GM12878 (cell line): ENCODE data around the gene SRSF11. TPM values are rescaled to one million over a fixed set of nuclear protein-coding genes. Genes with fewer than 3 reads are reported as not detected.

Experiments used
- CEBPB ChIP-seq, 2 experiments: fragments of 150-350 bp in 1 of 2; IDR thresholded peaks; 2 replicates each; pipeline ENCODE4 v1.6.1; 2012 to 2014; ENCODE audit warnings: low read depth in 2 of 2, low read length in 2 of 2, borderline replicate concordance in 1 of 2, inconsistent platforms in 1 of 2
- RBBP5 ChIP-seq: fragments of 200-600 bp; sonication (generic); conservative IDR thresholded peaks from 2 replicates; pipeline ENCODE4 v1.6.1; 2016
- SMAD1 ChIP-seq: fragments of 450-650 bp; IDR thresholded peaks from 2 replicates; pipeline ENCODE4 v1.6.1; 2018; ENCODE audit warnings: mild to moderate bottlenecking, low read depth; ENCODE audit not compliant: partially characterized antibody
- ZNF24 ChIP-seq: fragments of 450-650 bp; IDR thresholded peaks from 2 replicates; pipeline ENCODE4 v1.6.1; 2017; ENCODE audit warnings: antibody characterized with exemption, mild to moderate bottlenecking
- polyA plus RNA-seq, 11 experiments: library from polyadenylated mRNA; depleted of rRNA in 4 of 11; unstranded in 6 of 11; stranded (reverse) in 5 of 11; fragments of >200 nt; fragmentation: Nextera tagmentation in 4 of 11; fragmentation: Illumina TruSeq in 1 of 11; extraction: Ambion mirVana in 4 of 11; extraction: Trizol in 1 of 11; gene quantifications; 1 replicate in 1 of 11; 2 replicates in 10 of 11; pipeline versions ENCODE4 v1.2.1 to v1.2.3, GENCODE V29; 2011 to 2016; ENCODE audit warnings: inconsistent platforms in 2 of 11, missing spikeins in 2 of 11, low read depth in 1 of 11
- total RNA-seq, 4 experiments: library from RNA; depleted of rRNA in 3 of 4; stranded (reverse); fragments of >200 nt in 3 of 4; fragmentation: Illumina TruSeq in 1 of 4; extraction: Trizol in 1 of 4; gene quantifications; 2 replicates each; pipeline versions ENCODE4 v1.2.1 to v1.2.3, GENCODE V29; 2013 to 2021
- TF ChIP-seq, protein P1 (sequence below): fragments of 150-350 bp; IDR thresholded peaks from 2 replicates; pipeline ENCODE4 v1.6.1; 2014; ENCODE audit warnings: mild to moderate bottlenecking, low read depth, low read length
- TF ChIP-seq, protein P2 (sequence below): fragments of 450-650 bp; IDR thresholded peaks from 2 replicates; pipeline ENCODE4 v1.6.1; 2018; ENCODE audit warnings: mild to moderate bottlenecking, low read depth, moderate library complexity; ENCODE audit not compliant: partially characterized antibody
- TF ChIP-seq, protein P3 (sequence below): fragments of 450-650 bp; IDR thresholded peaks from 2 replicates; pipeline ENCODE4 v1.6.1; 2017; ENCODE audit warnings: mild to moderate bottlenecking, moderate library complexity
- TF ChIP-seq, protein P4 (sequence below): fragments of 450-650 bp; IDR thresholded peaks from 2 replicates; pipeline ENCODE4 v1.6.1; 2017; ENCODE audit warnings: antibody characterized with exemption, mild to moderate bottlenecking, moderate library complexity
- TF ChIP-seq, protein P5 (sequence below): IDR thresholded peaks from 2 replicates; pipeline ENCODE4 v1.6.1; 2011; ENCODE audit warnings: mild to moderate bottlenecking, low read depth, low read length, moderate library complexity; ENCODE audit not compliant: insufficient replicate concordance

The SRSF11 gene
- total and polyA plus RNA-seq, 10 of the 15 experiments (the other 5 are each of a cell fraction or from before 2014, with no cell fraction given): 83.0 to 424 (median 207) TPM

DNA sequence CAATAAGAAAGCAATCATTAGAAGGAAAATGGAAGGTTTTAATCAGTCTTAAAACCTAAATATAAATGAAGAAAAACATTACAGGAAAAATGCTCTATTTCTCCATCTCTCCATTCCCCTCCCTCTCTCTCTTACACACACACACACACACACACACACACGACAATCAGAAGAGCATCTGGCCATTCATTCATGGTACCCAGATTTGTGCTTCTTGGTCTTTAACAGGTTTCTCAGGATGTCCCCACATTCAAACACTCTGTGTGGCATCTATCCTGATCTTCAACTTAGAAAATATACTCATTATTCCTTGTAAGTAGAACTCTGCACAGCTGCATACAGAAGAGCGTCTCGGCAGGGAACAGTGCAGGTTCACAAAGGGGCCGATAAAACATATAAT lies 16.6 kb upstream of the SRSF11 start (continued):
- TF ChIP-seq, protein P1, sequence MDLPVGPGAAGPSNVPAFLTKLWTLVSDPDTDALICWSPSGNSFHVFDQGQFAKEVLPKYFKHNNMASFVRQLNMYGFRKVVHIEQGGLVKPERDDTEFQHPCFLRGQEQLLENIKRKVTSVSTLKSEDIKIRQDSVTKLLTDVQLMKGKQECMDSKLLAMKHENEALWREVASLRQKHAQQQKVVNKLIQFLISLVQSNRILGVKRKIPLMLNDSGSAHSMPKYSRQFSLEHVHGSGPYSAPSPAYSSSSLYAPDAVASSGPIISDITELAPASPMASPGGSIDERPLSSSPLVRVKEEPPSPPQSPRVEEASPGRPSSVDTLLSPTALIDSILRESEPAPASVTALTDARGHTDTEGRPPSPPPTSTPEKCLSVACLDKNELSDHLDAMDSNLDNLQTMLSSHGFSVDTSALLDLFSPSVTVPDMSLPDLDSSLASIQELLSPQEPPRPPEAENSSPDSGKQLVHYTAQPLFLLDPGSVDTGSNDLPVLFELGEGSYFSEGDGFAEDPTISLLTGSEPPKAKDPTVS: no peak
- TF ChIP-seq, protein P2, sequence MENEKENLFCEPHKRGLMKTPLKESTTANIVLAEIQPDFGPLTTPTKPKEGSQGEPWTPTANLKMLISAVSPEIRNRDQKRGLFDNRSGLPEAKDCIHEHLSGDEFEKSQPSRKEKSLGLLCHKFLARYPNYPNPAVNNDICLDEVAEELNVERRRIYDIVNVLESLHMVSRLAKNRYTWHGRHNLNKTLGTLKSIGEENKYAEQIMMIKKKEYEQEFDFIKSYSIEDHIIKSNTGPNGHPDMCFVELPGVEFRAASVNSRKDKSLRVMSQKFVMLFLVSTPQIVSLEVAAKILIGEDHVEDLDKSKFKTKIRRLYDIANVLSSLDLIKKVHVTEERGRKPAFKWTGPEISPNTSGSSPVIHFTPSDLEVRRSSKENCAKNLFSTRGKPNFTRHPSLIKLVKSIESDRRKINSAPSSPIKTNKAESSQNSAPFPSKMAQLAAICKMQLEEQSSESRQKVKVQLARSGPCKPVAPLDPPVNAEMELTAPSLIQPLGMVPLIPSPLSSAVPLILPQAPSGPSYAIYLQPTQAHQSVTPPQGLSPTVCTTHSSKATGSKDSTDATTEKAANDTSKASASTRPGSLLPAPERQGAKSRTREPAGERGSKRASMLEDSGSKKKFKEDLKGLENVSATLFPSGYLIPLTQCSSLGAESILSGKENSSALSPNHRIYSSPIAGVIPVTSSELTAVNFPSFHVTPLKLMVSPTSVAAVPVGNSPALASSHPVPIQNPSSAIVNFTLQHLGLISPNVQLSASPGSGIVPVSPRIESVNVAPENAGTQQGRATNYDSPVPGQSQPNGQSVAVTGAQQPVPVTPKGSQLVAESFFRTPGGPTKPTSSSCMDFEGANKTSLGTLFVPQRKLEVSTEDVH: no peak
- TF ChIP-seq ZNF24 (no peak), SMAD1 (no peak), RBBP5 (no peak), CEBPB (IDR thresholded peaks at IDR 0.05; ENCODE audit: borderline replicate concordance in 1 of 2, low read depth in 2 of 2, low read length in 2 of 2) (no peak)
- TF ChIP-seq, protein P3, sequence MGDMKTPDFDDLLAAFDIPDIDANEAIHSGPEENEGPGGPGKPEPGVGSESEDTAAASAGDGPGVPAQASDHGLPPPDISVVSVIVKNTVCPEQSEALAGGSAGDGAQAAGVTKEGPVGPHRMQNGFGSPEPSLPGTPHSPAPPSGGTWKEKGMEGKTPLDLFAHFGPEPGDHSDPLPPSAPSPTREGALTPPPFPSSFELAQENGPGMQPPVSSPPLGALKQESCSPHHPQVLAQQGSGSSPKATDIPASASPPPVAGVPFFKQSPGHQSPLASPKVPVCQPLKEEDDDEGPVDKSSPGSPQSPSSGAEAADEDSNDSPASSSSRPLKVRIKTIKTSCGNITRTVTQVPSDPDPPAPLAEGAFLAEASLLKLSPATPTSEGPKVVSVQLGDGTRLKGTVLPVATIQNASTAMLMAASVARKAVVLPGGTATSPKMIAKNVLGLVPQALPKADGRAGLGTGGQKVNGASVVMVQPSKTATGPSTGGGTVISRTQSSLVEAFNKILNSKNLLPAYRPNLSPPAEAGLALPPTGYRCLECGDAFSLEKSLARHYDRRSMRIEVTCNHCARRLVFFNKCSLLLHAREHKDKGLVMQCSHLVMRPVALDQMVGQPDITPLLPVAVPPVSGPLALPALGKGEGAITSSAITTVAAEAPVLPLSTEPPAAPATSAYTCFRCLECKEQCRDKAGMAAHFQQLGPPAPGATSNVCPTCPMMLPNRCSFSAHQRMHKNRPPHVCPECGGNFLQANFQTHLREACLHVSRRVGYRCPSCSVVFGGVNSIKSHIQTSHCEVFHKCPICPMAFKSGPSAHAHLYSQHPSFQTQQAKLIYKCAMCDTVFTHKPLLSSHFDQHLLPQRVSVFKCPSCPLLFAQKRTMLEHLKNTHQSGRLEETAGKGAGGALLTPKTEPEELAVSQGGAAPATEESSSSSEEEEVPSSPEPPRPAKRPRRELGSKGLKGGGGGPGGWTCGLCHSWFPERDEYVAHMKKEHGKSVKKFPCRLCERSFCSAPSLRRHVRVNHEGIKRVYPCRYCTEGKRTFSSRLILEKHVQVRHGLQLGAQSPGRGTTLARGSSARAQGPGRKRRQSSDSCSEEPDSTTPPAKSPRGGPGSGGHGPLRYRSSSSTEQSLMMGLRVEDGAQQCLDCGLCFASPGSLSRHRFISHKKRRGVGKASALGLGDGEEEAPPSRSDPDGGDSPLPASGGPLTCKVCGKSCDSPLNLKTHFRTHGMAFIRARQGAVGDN: no peak
- TF ChIP-seq, protein P4, sequence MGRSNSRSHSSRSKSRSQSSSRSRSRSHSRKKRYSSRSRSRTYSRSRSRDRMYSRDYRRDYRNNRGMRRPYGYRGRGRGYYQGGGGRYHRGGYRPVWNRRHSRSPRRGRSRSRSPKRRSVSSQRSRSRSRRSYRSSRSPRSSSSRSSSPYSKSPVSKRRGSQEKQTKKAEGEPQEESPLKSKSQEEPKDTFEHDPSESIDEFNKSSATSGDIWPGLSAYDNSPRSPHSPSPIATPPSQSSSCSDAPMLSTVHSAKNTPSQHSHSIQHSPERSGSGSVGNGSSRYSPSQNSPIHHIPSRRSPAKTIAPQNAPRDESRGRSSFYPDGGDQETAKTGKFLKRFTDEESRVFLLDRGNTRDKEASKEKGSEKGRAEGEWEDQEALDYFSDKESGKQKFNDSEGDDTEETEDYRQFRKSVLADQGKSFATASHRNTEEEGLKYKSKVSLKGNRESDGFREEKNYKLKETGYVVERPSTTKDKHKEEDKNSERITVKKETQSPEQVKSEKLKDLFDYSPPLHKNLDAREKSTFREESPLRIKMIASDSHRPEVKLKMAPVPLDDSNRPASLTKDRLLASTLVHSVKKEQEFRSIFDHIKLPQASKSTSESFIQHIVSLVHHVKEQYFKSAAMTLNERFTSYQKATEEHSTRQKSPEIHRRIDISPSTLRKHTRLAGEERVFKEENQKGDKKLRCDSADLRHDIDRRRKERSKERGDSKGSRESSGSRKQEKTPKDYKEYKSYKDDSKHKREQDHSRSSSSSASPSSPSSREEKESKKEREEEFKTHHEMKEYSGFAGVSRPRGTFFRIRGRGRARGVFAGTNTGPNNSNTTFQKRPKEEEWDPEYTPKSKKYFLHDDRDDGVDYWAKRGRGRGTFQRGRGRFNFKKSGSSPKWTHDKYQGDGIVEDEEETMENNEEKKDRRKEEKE: no peak
- TF ChIP-seq, protein P5, sequence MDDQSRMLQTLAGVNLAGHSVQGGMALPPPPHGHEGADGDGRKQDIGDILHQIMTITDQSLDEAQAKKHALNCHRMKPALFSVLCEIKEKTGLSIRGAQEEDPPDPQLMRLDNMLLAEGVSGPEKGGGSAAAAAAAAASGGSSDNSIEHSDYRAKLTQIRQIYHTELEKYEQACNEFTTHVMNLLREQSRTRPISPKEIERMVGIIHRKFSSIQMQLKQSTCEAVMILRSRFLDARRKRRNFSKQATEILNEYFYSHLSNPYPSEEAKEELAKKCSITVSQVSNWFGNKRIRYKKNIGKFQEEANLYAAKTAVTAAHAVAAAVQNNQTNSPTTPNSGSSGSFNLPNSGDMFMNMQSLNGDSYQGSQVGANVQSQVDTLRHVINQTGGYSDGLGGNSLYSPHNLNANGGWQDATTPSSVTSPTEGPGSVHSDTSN: no peak
